Memory B cell (primary cell): ENCODE data around the gene GPX5.
A peak's percentile ranks its signal among the peaks of the same experiment; 100 is the strongest.

Experiments used
- ATAC-seq: fragments of 150-1000 bp; cut with Tn5 transposase; 2 replicates; pipeline ENCODE4 v1.10.0; 2021; ENCODE audit warnings: low read depth, mild to moderate bottlenecking, moderate library complexity
- DNase-seq, 2 donors: peaks; one replicate each; pipeline ENCODE4 v3.0.0; 2022; ENCODE audit warnings: low spot score in 2 of 2
- H3K27ac Mint-ChIP-seq: one replicate; pipeline ENCODE4 v1.8.0; 2022; ENCODE audit warnings: mild to moderate bottlenecking, moderate library complexity, mixed read lengths
- H3K27me3 Mint-ChIP-seq: one replicate; pipeline ENCODE4 v1.8.0; 2022; ENCODE audit warnings: mixed read lengths
- H3K36me3 Mint-ChIP-seq: one replicate; pipeline ENCODE4 v1.8.0; 2022; ENCODE audit warnings: mild to moderate bottlenecking, mixed read lengths
- H3K4me1 Mint-ChIP-seq: one replicate; pipeline ENCODE4 v1.8.0; 2022; ENCODE audit warnings: mixed read lengths
- H3K4me3 Mint-ChIP-seq: one replicate; pipeline ENCODE4 v1.8.0; 2022; ENCODE audit warnings: mild to moderate bottlenecking, moderate library complexity, mixed read lengths
- H3K9me3 Mint-ChIP-seq: one replicate; pipeline ENCODE4 v1.8.0; 2022; ENCODE audit warnings: mixed read lengths

Gene GPX5

GRCh38 chr6:28525496-28526039 is at the start of gene GPX5:
GPX5 (plus strand) TSS chr6:28525881; CDS start chr6:28526014, 133 bp downstream.
- no peak within 1 kb of the TSS for H3K4me3 Mint-ChIP-seq
- peaks cover 2% of the 10 kb centered on the region for H3K9me3 Mint-ChIP-seq
- ATAC-seq (no peak), DNase-seq (no peak)
- peaks cover 22% of the 10 kb centered on the region for H3K27me3 Mint-ChIP-seq
- no peaks in the 10 kb centered on the region for H3K4me1 Mint-ChIP-seq
- H3K36me3 Mint-ChIP-seq: no peaks in the 10 kb centered on the region
- no peak within 1 kb of the TSS for H3K27ac Mint-ChIP-seq

- H3K27me3 Mint-ChIP-seq: peaks cover 11% of the 10 kb centered on the region
- no peak overlapping the region for H3K4me3 Mint-ChIP-seq
- H3K27ac Mint-ChIP-seq: no peak overlapping the region
- ATAC-seq (no peak), DNase-seq (no peak)
- H3K9me3 Mint-ChIP-seq: no peaks in the 10 kb centered on the region
- H3K36me3 Mint-ChIP-seq: no peaks in the 10 kb centered on the region
- H3K4me1 Mint-ChIP-seq: no peaks in the 10 kb centered on the region
Measured at GRCh38 chr6:28478518-28478917, 47.2 kb upstream of the GPX5 start.

- Mint-ChIP-seq H3K4me1 (no peaks in the 10 kb centered on the region), H3K27me3 (peaks cover 14% of the 10 kb centered on the region), H3K36me3 (no peaks in the 10 kb centered on the region), H3K27ac (no peak overlapping the region), H3K9me3 (no peaks in the 10 kb centered on the region), H3K4me3 (no peak overlapping the region)
- DNase-seq (no peak), ATAC-seq (no peak)
Measured at GRCh38 chr6:28480253-28480932, 45.3 kb upstream of the GPX5 start.

- ATAC-seq: no peak
- H3K9me3 Mint-ChIP-seq: peaks cover 1% of the 10 kb centered on the region
- H3K36me3 Mint-ChIP-seq: no peaks in the 10 kb centered on the region
- peaks cover 6% of the 10 kb centered on the region for H3K4me1 Mint-ChIP-seq
- H3K4me3 Mint-ChIP-seq: no peak overlapping the region
- H3K27ac Mint-ChIP-seq: no peak overlapping the region
- DNase-seq: no peak
- peaks cover 18% of the 10 kb centered on the region for H3K27me3 Mint-ChIP-seq
Measured at GRCh38 chr6:28485482-28485881, 40.2 kb upstream of the GPX5 start.

- Mint-ChIP-seq H3K4me1 (peaks cover 9% of the 10 kb centered on the region), H3K36me3 (no peaks in the 10 kb centered on the region), H3K27ac (no peak overlapping the region), H3K4me3 (no peak overlapping the region), H3K9me3 (peaks cover 2% of the 10 kb centered on the region), H3K27me3 (peaks cover 21% of the 10 kb centered on the region)
- DNase-seq (no peak), ATAC-seq (no peak)
Measured at GRCh38 chr6:28486533-28486932, 39.1 kb upstream of the GPX5 start.

- no peak for DNase-seq
- no peak for ATAC-seq
- Mint-ChIP-seq H3K27ac (no peak overlapping the region), H3K36me3 (no peaks in the 10 kb centered on the region), H3K27me3 (peaks cover 26% of the 10 kb centered on the region), H3K9me3 (peaks cover 2% of the 10 kb centered on the region), H3K4me3 (no peak overlapping the region), H3K4me1 (peaks cover 11% of the 10 kb centered on the region)
Measured at GRCh38 chr6:28486988-28487742, 38.5 kb upstream of the GPX5 start.

GRCh38 chr6:28488916-28489365 is 36.7 kb upstream of the GPX5 start:
- Mint-ChIP-seq H3K27me3 (peaks cover 23% of the 10 kb centered on the region), H3K9me3 (peaks cover 2% of the 10 kb centered on the region)
- ATAC-seq: no peak

GRCh38 chr6:28489366-28490204 is 36.1 kb upstream of the GPX5 start:
- H3K27ac Mint-ChIP-seq: no peak overlapping the region
- H3K9me3 Mint-ChIP-seq: peaks cover 2% of the 10 kb centered on the region
- ATAC-seq (peak; percentile 35), DNase-seq (peak in 1 of 2 donors; percentile 7)
- peak overlapping the region; percentile 28 for H3K4me3 Mint-ChIP-seq
- no peaks in the 10 kb centered on the region for H3K36me3 Mint-ChIP-seq
- peaks cover 11% of the 10 kb centered on the region for H3K4me1 Mint-ChIP-seq
- H3K27me3 Mint-ChIP-seq: peaks cover 26% of the 10 kb centered on the region

More at GRCh38 chr6:28488916-28489365, 36.7 kb upstream of the GPX5 start:
- DNase-seq: no peak
- Mint-ChIP-seq H3K4me3 (no peak overlapping the region), H3K27ac (no peak overlapping the region), H3K4me1 (peaks cover 11% of the 10 kb centered on the region), H3K36me3 (no peaks in the 10 kb centered on the region)

- peaks cover 19% of the 10 kb centered on the region for H3K27me3 Mint-ChIP-seq
- H3K36me3 Mint-ChIP-seq: no peaks in the 10 kb centered on the region
- peak overlapping the region; percentile 28 for H3K4me3 Mint-ChIP-seq
- H3K9me3 Mint-ChIP-seq: peaks cover 2% of the 10 kb centered on the region
- peaks cover 11% of the 10 kb centered on the region for H3K4me1 Mint-ChIP-seq
- H3K27ac Mint-ChIP-seq: no peak overlapping the region
- ATAC-seq (no peak), DNase-seq (no peak)
Measured at GRCh38 chr6:28490205-28490890, 35.3 kb upstream of the GPX5 start.

GRCh38 chr6:28491984-28492317 is 33.7 kb upstream of the GPX5 start:
- Mint-ChIP-seq H3K9me3 (peaks cover 2% of the 10 kb centered on the region), H3K4me1 (peaks cover 11% of the 10 kb centered on the region), H3K36me3 (no peaks in the 10 kb centered on the region), H3K4me3 (no peak overlapping the region), H3K27ac (no peak overlapping the region), H3K27me3 (peaks cover 19% of the 10 kb centered on the region)
- DNase-seq: no peak
- no peak for ATAC-seq

GRCh38 chr6:28496099-28496779 is 29.4 kb upstream of the GPX5 start:
- H3K27ac Mint-ChIP-seq: no peak overlapping the region
- no peaks in the 10 kb centered on the region for H3K36me3 Mint-ChIP-seq
- peaks cover 3% of the 10 kb centered on the region for H3K4me1 Mint-ChIP-seq
- H3K4me3 Mint-ChIP-seq: no peak overlapping the region
- DNase-seq (no peak), ATAC-seq (no peak)
- no peaks in the 10 kb centered on the region for H3K9me3 Mint-ChIP-seq
- peaks cover 13% of the 10 kb centered on the region for H3K27me3 Mint-ChIP-seq

- ATAC-seq (no peak), DNase-seq (no peak)
- no peak overlapping the region for H3K4me3 Mint-ChIP-seq
- H3K27me3 Mint-ChIP-seq: peaks cover 6% of the 10 kb centered on the region
- H3K27ac Mint-ChIP-seq: no peak overlapping the region
- H3K4me1 Mint-ChIP-seq: no peaks in the 10 kb centered on the region
- H3K36me3 Mint-ChIP-seq: no peaks in the 10 kb centered on the region
- H3K9me3 Mint-ChIP-seq: no peaks in the 10 kb centered on the region
Measured at GRCh38 chr6:28497306-28497705, 28.4 kb upstream of the GPX5 start.

GRCh38 chr6:28497893-28498292 is 27.8 kb upstream of the GPX5 start:
- Mint-ChIP-seq H3K36me3 (no peaks in the 10 kb centered on the region), H3K27ac (no peak overlapping the region), H3K9me3 (no peaks in the 10 kb centered on the region), H3K4me1 (no peaks in the 10 kb centered on the region), H3K4me3 (no peak overlapping the region), H3K27me3 (peaks cover 7% of the 10 kb centered on the region)
- DNase-seq (no peak), ATAC-seq (no peak)
